Caco-2 (cell line): Measurements from ENCODE around the gene BUD23. TPM values are rescaled to one million over a fixed set of nuclear protein-coding genes. Genes with fewer than 3 reads are reported as not detected.
"Not testable (repeated sequence)": the region's sequence is repeated elsewhere in the genome, so short reads cannot be mapped to it uniquely, and the experiment has no call there.

Source experiments
- BruUV-seq: library from RNA; stranded (reverse); fragments of 400-500 nt; replicated peaks from 2 replicates; lab custom pipeline; 2021; lab: Mats Ljungman, UMichigan
- CTCF ChIA-PET: fragments of 300-600 bp; sonication (Branson Sonifier 250); formaldehyde crosslinking; loops from one replicate; lab custom pipeline; 2022; ENCODE audit warnings: antibody characterized with exemption; lab: Charles Lee
- POLR2A ChIA-PET: fragments of 300-600 bp; sonication (Branson Sonifier 250); formaldehyde crosslinking; loops from one replicate; lab custom pipeline; 2022; ENCODE audit warnings: antibody characterized with exemption; lab: Charles Lee
- DNase-seq, 2 experiments: peaks; one replicate each; pipeline versions ENCODE4 v3.0.0 to v3.0.0-alpha.2; 2020 to 2022
- H3K27me3 ChIP-seq: replicated peaks from 2 replicates; pipeline ENCODE4 v1.6.0; 2011; ENCODE audit warnings: low read length; ENCODE audit not compliant: control insufficient read depth, insufficient read depth
- H3K36me3 ChIP-seq: 2 replicates; pipeline ENCODE4 v1.5.1; 2011; ENCODE audit warnings: low read length; ENCODE audit not compliant: control insufficient read depth, insufficient read depth
- H3K4me1 ChIP-seq: fragments of 250-450 bp; sonication (Bioruptor Pico); 2 replicates; pipeline ENCODE4 v1.5.1; 2020; ENCODE audit warnings: mild to moderate bottlenecking
- H3K4me3 ChIP-seq: 2 replicates; pipeline ENCODE4 v1.5.1; 2011; ENCODE audit warnings: low read depth, mild to moderate bottlenecking, control low read depth, low read length
- H3K9me3 ChIP-seq: fragments of 250-450 bp; sonication (Bioruptor Pico); 2 replicates; pipeline ENCODE4 v1.5.1; 2020; ENCODE audit warnings: mild to moderate bottlenecking, moderate library complexity
- H3K27ac Mint-ChIP-seq: one replicate; pipeline ENCODE4 v1.8.0; 2022; ENCODE audit warnings: mixed read lengths; ENCODE audit not compliant: unreplicated experiment
- H3K27me3 Mint-ChIP-seq: one replicate; pipeline ENCODE4 v1.8.0; 2022; ENCODE audit warnings: mixed read lengths; ENCODE audit not compliant: insufficient read depth, unreplicated experiment
- H3K36me3 Mint-ChIP-seq: one replicate; pipeline ENCODE4 v1.8.0; 2022; ENCODE audit warnings: mild to moderate bottlenecking, mixed read lengths; ENCODE audit not compliant: insufficient read depth, unreplicated experiment
- H3K4me1 Mint-ChIP-seq: one replicate; pipeline ENCODE4 v1.8.0; 2022; ENCODE audit warnings: low read depth, mixed read lengths; ENCODE audit not compliant: unreplicated experiment
- H3K4me3 Mint-ChIP-seq: one replicate; pipeline ENCODE4 v1.8.0; 2022; ENCODE audit warnings: mild to moderate bottlenecking, moderate library complexity, mixed read lengths; ENCODE audit not compliant: unreplicated experiment
- H3K9me3 Mint-ChIP-seq: one replicate; pipeline ENCODE4 v1.8.0; 2022; ENCODE audit warnings: mixed read lengths; ENCODE audit not compliant: unreplicated experiment
- CTCF ChIP-seq, 2 experiments: fragments of 200-600 bp in 1 of 2; IDR thresholded peaks; 1 replicate in 1 of 2; 2 replicates in 1 of 2; pipeline versions ENCODE4 v1.5.1 to v1.8.0; 2011 to 2022; ENCODE audit warnings: antibody characterized with exemption in 1 of 2, control low read depth in 1 of 2, inconsistent platforms in 1 of 2, low read depth in 1 of 2, low read length in 1 of 2, mild to moderate bottlenecking in 1 of 2, moderate library complexity in 1 of 2; ENCODE audit not compliant: insufficient read depth in 1 of 2, severe bottlenecking in 1 of 2, unreplicated experiment in 1 of 2
- intact Hi-C: fragments of 100-400 bp; cut with micrococcal nuclease; formaldehyde crosslinking; loops from one replicate; pipeline ENCODE4 v1.10.0; 2022; ENCODE audit not compliant: unreplicated experiment
- total RNA-seq: library from RNA; stranded (reverse); gene quantifications from 2 replicates; pipeline ENCODE4 v1.2.3, GENCODE V29; 2022

Gene BUD23
- total RNA-seq, 1 experiment from 2014 or later = 144 TPM

DNA sequence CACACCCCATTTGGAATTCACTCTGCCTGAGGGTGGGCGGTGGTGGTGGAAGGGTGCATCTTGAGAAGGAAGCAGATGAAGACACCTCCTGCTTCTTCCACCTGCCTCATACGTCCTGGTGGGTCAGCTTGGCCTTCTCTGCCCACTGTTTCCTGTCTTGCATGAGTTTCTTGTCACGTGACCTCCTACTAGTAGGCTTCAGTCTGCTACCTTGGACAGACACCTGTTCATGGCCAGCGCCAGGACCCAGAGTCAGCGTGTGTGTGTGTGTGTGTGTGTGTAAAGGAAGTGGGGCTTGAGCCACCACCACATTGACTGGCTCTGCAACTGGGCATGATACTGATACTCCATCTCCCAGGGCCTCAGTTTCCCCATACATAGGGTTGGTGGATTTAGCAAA lies 32.9 kb upstream of the BUD23 start:
- CTCF ChIA-PET = interaction anchor here (1.4 kb wide), 1 partner anchor 44 kb away, joined by 3 read pairs; no protein-coding TSS in a partner anchor

GRCh38 chr7:73652541-73652949 lies 30.9 kb upstream of the BUD23 start:
- no peak overlapping the region for H3K4me3 Mint-ChIP-seq
- peaks cover 9% of the 10 kb centered on the region for H3K9me3 Mint-ChIP-seq
- peaks cover 6% of the 10 kb centered on the region for H3K27me3 Mint-ChIP-seq
- H3K4me3 ChIP-seq = no peak overlapping the region
- no peaks in the 10 kb centered on the region for H3K9me3 ChIP-seq
- ChIA-PET POLR2A (interaction anchor here (0.7 kb wide), 1 partner anchor 69 kb away, joined by 3 read pairs; no protein-coding TSS in a partner anchor), CTCF (interaction anchor here (0.6 kb wide), 1 partner anchor 33 kb away, joined by 5 read pairs; no protein-coding TSS in a partner anchor)
- no peak for TF ChIP-seq CTCF (IDR thresholded peaks at IDR 0.05; ENCODE audit: insufficient read depth in 1 of 2, low read depth in 1 of 2, low read length in 1 of 2, severe bottlenecking in 1 of 2, unreplicated experiment in 1 of 2)
- BruUV-seq = no TSS peak
- no peaks in the 10 kb centered on the region for H3K36me3 ChIP-seq
- H3K27me3 ChIP-seq = no peaks in the 10 kb centered on the region
- H3K4me1 ChIP-seq = no peaks in the 10 kb centered on the region; the same call in 1 of the 2 replicates
- intact Hi-C loops = no loop called here
- peaks cover 17% of the 10 kb centered on the region for H3K4me1 Mint-ChIP-seq
- no peak overlapping the region for H3K27ac Mint-ChIP-seq
- H3K36me3 Mint-ChIP-seq = no peaks in the 10 kb centered on the region
- no peak for DNase-seq

More for the DNA sequence above, 32.9 kb upstream of the BUD23 start:
- Histone ChIP-seq H3K27me3 (no peaks in the 10 kb centered on the region), H3K36me3 (no peaks in the 10 kb centered on the region), H3K4me1 (no peaks in the 10 kb centered on the region; the same call in 1 of the 2 replicates), H3K4me3 (no peak overlapping the region), H3K9me3 (no peaks in the 10 kb centered on the region)
- Mint-ChIP-seq H3K27me3 (peaks cover 6% of the 10 kb centered on the region), H3K4me1 (peaks cover 17% of the 10 kb centered on the region), H3K36me3 (no peaks in the 10 kb centered on the region), H3K4me3 (no peak overlapping the region), H3K9me3 (peaks cover 7% of the 10 kb centered on the region), H3K27ac (no peak overlapping the region)
- no peak for DNase-seq
- intact Hi-C loops = no loop called here
- no peak for TF ChIP-seq CTCF (IDR thresholded peaks at IDR 0.05; ENCODE audit: insufficient read depth in 1 of 2, low read depth in 1 of 2, low read length in 1 of 2, severe bottlenecking in 1 of 2, unreplicated experiment in 1 of 2)
- BruUV-seq = no TSS peak
- POLR2A ChIA-PET = no interaction called here

- BruUV-seq, H3K4me3 Mint-ChIP-seq, H3K36me3 Mint-ChIP-seq, H3K4me3 ChIP-seq, POLR2A ChIA-PET, intact Hi-C loops, H3K27me3 Mint-ChIP-seq, H3K27me3 ChIP-seq, DNase-seq, H3K9me3 Mint-ChIP-seq, H3K4me1 Mint-ChIP-seq, H3K4me1 ChIP-seq, H3K27ac Mint-ChIP-seq, H3K36me3 ChIP-seq, CTCF ChIA-PET, H3K9me3 ChIP-seq: not testable (repeated sequence)
Measured at GRCh38 chr7:73655309-73655708, 28.1 kb upstream of the BUD23 start.
